Measurements from ENCODE around the gene APOBEC2. TPM values are rescaled to one million over a fixed set of nuclear protein-coding genes. Genes with fewer than 3 reads are reported as not detected.
A peak's percentile ranks its signal among the peaks of the same experiment; 100 is the strongest.

Gene APOBEC2
- total and polyA plus RNA-seq, 9 of the 15 experiments (the other 6 are each of a cell fraction or from before 2014, with no cell fraction given), result 0.25 to 1.6 TPM; not detected in 7

- no peak for TF ChIP-seq VEZF1 (CRISPR knock-in tag; IDR thresholded peaks at IDR 0.05)
- TF ChIP-seq BRD4 (IDR thresholded peaks at IDR 0.05), result no peak
- TF ChIP-seq TGIF2 (CRISPR knock-in tag; IDR thresholded peaks at IDR 0.05), result 0 out of 2 replicates have a peak, but pooled peaks have one; percentile 14
- TF ChIP-seq THRAP3 (IDR thresholded peaks at IDR 0.05; ENCODE audit: borderline replicate concordance), result 0 out of 2 replicates have a peak, but pooled peaks have one; percentile 74
- TF ChIP-seq MLX (CRISPR knock-in tag; conservative IDR thresholded peaks at IDR 0.05), result no peak
- peak; percentile 83 for TF ChIP-seq PRDM10 (IDR thresholded peaks at IDR 0.05; ENCODE audit: partially characterized antibody)
- TF ChIP-seq THAP7 (CRISPR knock-in tag; IDR thresholded peaks at IDR 0.05), result no peak
- TF ChIP-seq ZNF766 (CRISPR knock-in tag; conservative IDR thresholded peaks at IDR 0.05), result no peak
- peak; percentile 3 to 28 for TF ChIP-seq AFF1 (IDR thresholded peaks at IDR 0.05; ENCODE audit: low read depth in 1 of 2, partially characterized antibody in 2 of 2)
- no peak for TF ChIP-seq ZBTB26 (CRISPR knock-in tag; IDR thresholded peaks at IDR 0.05)
- TF ChIP-seq KDM2B (CRISPR knock-in tag; IDR thresholded peaks at IDR 0.05), result no peak
- no peak for TF ChIP-seq GTF2A2 (tag; IDR thresholded peaks at IDR 0.05)
Measured at GRCh38 chr6:41073968-41074691, 21.1 kb downstream of the APOBEC2 start (continued).

Measured in K562 (cell line).